Adipocyte (in vitro differentiated cells): ENCODE measurements around the gene CLSTN3.
"Not testable (repeated sequence)": the region's sequence is repeated elsewhere in the genome, so short reads cannot be mapped to it uniquely, and the experiment has no call there.

ENCODE experiments used
- DNase-seq: peaks from one replicate; pipeline ENCODE4 v3.0.0-alpha.2; 2015; ENCODE audit warnings: low read depth
- H3K27me3 ChIP-seq: replicated peaks from 2 replicates; pipeline ENCODE4 v1.7.0; 2013; ENCODE audit warnings: mild to moderate bottlenecking, low read length, moderate library complexity; ENCODE audit not compliant: control insufficient read depth, insufficient read depth
- H3K36me3 ChIP-seq: 2 replicates; pipeline ENCODE4 v1.7.0; 2013; ENCODE audit warnings: low read length, mild to moderate bottlenecking, moderate library complexity; ENCODE audit not compliant: control insufficient read depth, insufficient read depth, severe bottlenecking
- H3K4me1 ChIP-seq: 2 replicates; pipeline ENCODE4 v1.7.0; 2013; ENCODE audit warnings: mild to moderate bottlenecking, low read length, moderate library complexity; ENCODE audit not compliant: control insufficient read depth, insufficient read depth
- H3K4me3 ChIP-seq: 2 replicates; pipeline ENCODE4 v1.7.0; 2013; ENCODE audit warnings: mild to moderate bottlenecking, low read length, moderate library complexity
- H3K9ac ChIP-seq: 2 replicates; pipeline ENCODE4 v1.7.0; 2013; ENCODE audit warnings: mild to moderate bottlenecking, low read length, moderate library complexity
- H3K9me3 ChIP-seq: 2 replicates; pipeline ENCODE4 v1.7.0; 2013; ENCODE audit warnings: mild to moderate bottlenecking, low read length, moderate library complexity; ENCODE audit not compliant: control insufficient read depth

Gene CLSTN3

GRCh38 chr12:7175493-7175892 lies 45.3 kb downstream of the CLSTN3 start:
- Histone ChIP-seq H3K36me3 (no peaks in the 10 kb centered on the region), H3K27me3 (no peaks in the 10 kb centered on the region), H3K9ac (no peak overlapping the region), H3K4me1 (no peaks in the 10 kb centered on the region), H3K4me3 (no peak overlapping the region), H3K9me3 (peaks cover 26% of the 10 kb centered on the region)
- peak; percentile 34 for DNase-seq

GRCh38 chr12:7176595-7176994 lies 46.4 kb downstream of the CLSTN3 start:
- no peak for DNase-seq
- no peaks in the 10 kb centered on the region for H3K27me3 ChIP-seq
- H3K4me1 ChIP-seq: no peaks in the 10 kb centered on the region
- peaks cover 19% of the 10 kb centered on the region for H3K9me3 ChIP-seq
- no peak overlapping the region for H3K9ac ChIP-seq
- no peak overlapping the region for H3K4me3 ChIP-seq
- no peaks in the 10 kb centered on the region for H3K36me3 ChIP-seq

GRCh38 chr12:7178481-7178880 lies 48.3 kb downstream of the CLSTN3 start:
- H3K4me3 ChIP-seq: no peak overlapping the region
- no peaks in the 10 kb centered on the region for H3K27me3 ChIP-seq
- H3K9me3 ChIP-seq: peaks cover 4% of the 10 kb centered on the region
- DNase-seq: no peak
- no peaks in the 10 kb centered on the region for H3K36me3 ChIP-seq
- no peak overlapping the region for H3K9ac ChIP-seq
- H3K4me1 ChIP-seq: no peaks in the 10 kb centered on the region

- H3K4me3 ChIP-seq: no peak overlapping the region
- no peaks in the 10 kb centered on the region for H3K4me1 ChIP-seq
- no peak for DNase-seq
- no peak overlapping the region for H3K9ac ChIP-seq
- H3K27me3 ChIP-seq: no peaks in the 10 kb centered on the region
- no peaks in the 10 kb centered on the region for H3K36me3 ChIP-seq
- peaks cover 4% of the 10 kb centered on the region for H3K9me3 ChIP-seq
Measured at GRCh38 chr12:7180685-7181084, 50.5 kb downstream of the CLSTN3 start.

GRCh38 chr12:7186058-7186457 lies 55.9 kb downstream of the CLSTN3 start:
- not testable (repeated sequence) for H3K27me3 ChIP-seq

GRCh38 chr12:7188562-7189397 lies 58.6 kb downstream of the CLSTN3 start:
- Histone ChIP-seq H3K4me1 (peaks cover 22% of the 10 kb centered on the region), H3K27me3 (no peaks in the 10 kb centered on the region), H3K9me3 (no peaks in the 10 kb centered on the region), H3K36me3 (peaks cover 19% of the 10 kb centered on the region), H3K9ac (peak overlapping the region; percentile 89), H3K4me3 (peak overlapping the region; percentile 87)
- peak; percentile 81 for DNase-seq

More at GRCh38 chr12:7186058-7186457, 55.9 kb downstream of the CLSTN3 start:
- not testable (repeated sequence) for H3K9me3 ChIP-seq, DNase-seq, H3K36me3 ChIP-seq, H3K9ac ChIP-seq, H3K4me3 ChIP-seq
- H3K4me1 ChIP-seq: peaks cover 22% of the 10 kb centered on the region

- DNase-seq: peak; percentile 96
- Histone ChIP-seq H3K9ac (peak within 1 kb of the TSS; percentile 89), H3K36me3 (peaks cover 23% of the 10 kb centered on the region), H3K27me3 (no peaks in the 10 kb centered on the region), H3K9me3 (no peaks in the 10 kb centered on the region), H3K4me3 (peak within 1 kb of the TSS; percentile 87), H3K4me1 (peaks cover 22% of the 10 kb centered on the region)
Measured at GRCh38 chr12:7189398-7190267, 59.5 kb downstream of the CLSTN3 start, which contains the start of gene PEX5. TSS of gene PEX5 (plus strand) at chr12:7189686. CDS start at chr12:7190378, 692 bp downstream.

GRCh38 chr12:7190268-7191055 lies 60.3 kb downstream of the CLSTN3 start:
- Histone ChIP-seq H3K9ac (peak overlapping the region; percentile 89), H3K9me3 (no peaks in the 10 kb centered on the region), H3K4me3 (peak overlapping the region; percentile 87), H3K4me1 (peaks cover 22% of the 10 kb centered on the region), H3K36me3 (peaks cover 27% of the 10 kb centered on the region), H3K27me3 (no peaks in the 10 kb centered on the region)
- peak; percentile 60 for DNase-seq

- Histone ChIP-seq H3K27me3 (no peaks in the 10 kb centered on the region), H3K4me3 (no peak overlapping the region), H3K36me3 (peaks cover 33% of the 10 kb centered on the region)
Measured at GRCh38 chr12:7193674-7194073, 63.5 kb downstream of the CLSTN3 start.

GRCh38 chr12:7197841-7198240 lies 67.7 kb downstream of the CLSTN3 start:
- Histone ChIP-seq H3K27me3 (no peaks in the 10 kb centered on the region), H3K9me3 (no peaks in the 10 kb centered on the region), H3K36me3 (peaks cover 45% of the 10 kb centered on the region), H3K4me1 (no peaks in the 10 kb centered on the region), H3K9ac (no peak overlapping the region), H3K4me3 (no peak overlapping the region)
- DNase-seq: no peak

More at GRCh38 chr12:7193674-7194073, 63.5 kb downstream of the CLSTN3 start:
- H3K9ac ChIP-seq: no peak overlapping the region
- no peak for DNase-seq
- no peaks in the 10 kb centered on the region for H3K9me3 ChIP-seq
- peaks cover 12% of the 10 kb centered on the region for H3K4me1 ChIP-seq
